GM10847 (cell line): ENCODE results near the gene TREML4.

ENCODE experiments used
- POLR2A ChIP-seq: IDR thresholded peaks from 2 replicates; pipeline ENCODE4 v1.6.1; 2011; ENCODE audit not compliant: insufficient read length; ENCODE audit errors: extremely low read depth

TREML4 gene

GRCh38 chr6:41228096-41228495, at the start of gene TREML4:
TREML4 (plus strand) TSS chr6:41228349; CDS start chr6:41228428, 79 bp downstream.
- no peak for TF ChIP-seq POLR2A

GRCh38 chr6:41179163-41179562, 49.0 kb upstream of the TREML4 start:
- no peak for TF ChIP-seq POLR2A

- TF ChIP-seq POLR2A: no peak
These were observed 46.6 kb upstream of the TREML4 start for GRCh38 chr6:41181566-41181965.

GRCh38 chr6:41182069-41183034, 45.8 kb upstream of the TREML4 start:
- TF ChIP-seq POLR2A: no peak

GRCh38 chr6:41184761-41185160, 43.4 kb upstream of the TREML4 start:
- no peak for TF ChIP-seq POLR2A

GRCh38 chr6:41186031-41186562, 42.1 kb upstream of the TREML4 start:
- TF ChIP-seq POLR2A: no peak

DNA sequence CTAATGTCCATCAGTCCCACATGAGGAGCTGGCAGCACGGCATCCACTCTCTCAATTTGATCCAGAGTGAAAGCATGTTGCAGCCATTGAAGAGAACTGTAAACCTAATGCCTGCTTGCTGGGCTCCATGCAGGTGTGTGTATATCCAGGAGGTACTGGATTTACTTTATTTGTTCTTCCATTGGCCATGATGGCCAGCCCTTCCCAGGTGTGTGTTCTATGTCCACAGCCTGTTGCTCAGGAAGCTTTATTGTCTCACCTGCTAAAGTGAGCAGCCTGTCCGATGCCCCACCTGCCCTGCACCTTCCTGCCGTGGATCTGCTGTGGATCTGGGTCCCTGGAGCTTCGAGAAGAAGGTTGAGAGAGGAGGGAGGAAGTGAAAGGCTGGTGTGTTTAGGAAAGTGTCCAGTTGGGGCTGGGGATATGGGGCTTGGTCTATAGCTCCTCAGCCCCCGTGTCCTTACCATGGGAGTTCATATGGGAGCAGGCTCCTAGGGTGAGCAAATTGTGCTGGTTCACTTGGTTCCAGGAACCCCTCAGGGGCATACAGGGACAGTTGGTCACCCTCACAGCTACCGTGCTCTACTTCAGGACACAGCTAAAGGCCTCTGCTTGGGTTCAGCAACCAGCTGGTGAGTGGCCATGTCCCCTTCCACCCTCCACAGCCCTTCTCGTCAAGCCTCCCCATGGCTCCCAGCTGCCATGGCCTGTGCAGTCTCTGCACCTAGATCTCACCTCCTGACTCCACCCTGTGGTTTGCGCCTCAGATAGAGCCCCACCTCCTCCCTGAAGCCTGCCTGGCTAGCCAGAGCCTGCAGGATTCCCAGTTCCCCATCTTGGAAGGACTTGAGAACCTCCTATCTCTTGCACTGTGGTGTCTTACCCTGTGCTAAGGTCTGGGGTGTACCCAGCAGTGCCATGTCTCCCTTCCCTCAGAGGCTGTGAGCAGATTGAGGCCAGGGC, 39.9 kb upstream of the TREML4 start:
- TF ChIP-seq POLR2A: no peak

GRCh38 chr6:41189967-41190366, 38.2 kb upstream of the TREML4 start:
- no peak for TF ChIP-seq POLR2A

DNA sequence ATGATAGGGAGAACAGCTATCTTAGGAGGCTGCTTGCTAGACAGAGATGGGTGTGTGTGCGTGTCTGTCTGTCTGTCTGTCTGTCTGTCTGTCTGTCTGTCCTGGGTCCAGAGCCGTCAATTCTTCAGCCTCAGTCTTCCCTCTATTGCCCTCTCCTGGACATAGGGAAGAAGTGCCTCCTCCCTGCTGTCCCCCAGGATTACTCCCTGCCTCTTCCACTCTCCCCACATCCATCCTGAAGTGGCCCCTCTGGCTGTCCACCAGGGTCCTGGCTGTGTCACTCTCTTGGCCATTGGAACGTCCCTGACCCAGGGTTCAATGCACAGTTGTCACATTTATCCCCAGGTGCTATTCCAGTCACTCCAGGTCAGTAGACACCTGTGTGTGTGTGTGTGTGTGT, 37.4 kb upstream of the TREML4 start:
- no peak for TF ChIP-seq POLR2A

GRCh38 chr6:41191569-41191968, 36.6 kb upstream of the TREML4 start:
- no peak for TF ChIP-seq POLR2A

GRCh38 chr6:41193171-41193734, 34.9 kb upstream of the TREML4 start:
- no peak for TF ChIP-seq POLR2A

GRCh38 chr6:41193884-41194283, 34.3 kb upstream of the TREML4 start:
- no peak for TF ChIP-seq POLR2A

DNA sequence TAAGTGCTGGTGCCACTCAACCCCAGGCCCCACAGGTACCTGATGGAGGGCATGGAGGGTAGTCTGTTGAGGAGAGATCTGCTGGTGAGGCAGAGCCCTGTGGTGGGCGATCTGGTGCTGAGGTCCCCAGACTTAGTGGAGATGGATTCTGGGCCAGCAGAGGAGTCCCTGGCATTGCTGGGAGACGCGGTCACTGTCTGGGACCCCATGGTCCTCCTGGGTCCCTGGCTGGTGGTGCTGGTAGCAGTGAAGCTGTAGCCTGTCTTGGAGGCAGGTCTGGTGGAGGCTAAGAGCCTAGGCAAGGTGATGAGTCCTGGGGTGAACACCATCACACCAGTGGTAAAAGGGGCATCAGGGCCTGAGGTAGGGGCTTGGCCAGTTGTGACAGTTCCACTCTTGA, 33.8 kb upstream of the TREML4 start:
- TF ChIP-seq POLR2A: no peak

DNA sequence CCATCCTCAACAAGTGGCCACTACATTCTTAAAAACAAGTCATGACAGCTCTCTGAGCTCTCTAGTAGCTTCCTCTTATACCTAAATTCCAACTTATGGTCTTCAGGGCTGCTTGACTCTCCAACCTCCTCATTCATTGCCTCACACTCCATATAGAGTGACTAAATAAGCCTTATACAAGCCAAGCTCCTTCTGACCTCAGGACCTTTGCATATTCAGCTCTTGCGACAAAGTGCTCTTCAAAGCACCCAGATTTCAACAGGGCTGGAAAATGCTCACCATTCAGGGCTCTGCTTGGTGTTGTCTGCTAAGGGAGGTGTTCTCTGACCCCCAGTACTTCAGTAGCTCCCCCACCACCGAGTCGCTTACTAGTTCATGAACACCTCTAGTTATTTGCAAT, 30.9 kb upstream of the TREML4 start:
- TF ChIP-seq POLR2A: no peak
